ENCODE measurements around the gene ABCC1. TPM values are rescaled to one million over a fixed set of nuclear protein-coding genes. Genes with fewer than 3 reads are reported as not detected.

ABCC1 gene
- total RNA-seq, 2 experiments from 2014 or later = 42.9 to 44.8 TPM

GRCh38 chr16:15976225-15976812 is 26.9 kb downstream of the ABCC1 start:
- Mint-ChIP-seq H3K9me3 (peaks cover 15% of the 10 kb centered on the region), H3K4me1 (ENCODE audit: low read depth) (peaks cover 45% of the 10 kb centered on the region), H3K36me3 (ENCODE audit: low read depth) (peaks cover 92% of the 10 kb centered on the region), H3K4me3 (no peak overlapping the region), H3K27ac (no peak overlapping the region), H3K27me3 (no peaks in the 10 kb centered on the region)
- peaks cover 5% of the 10 kb centered on the region for H3K4me1 ChIP-seq (ENCODE audit: insufficient read depth, low read length)
- H3K27ac ChIP-seq (ENCODE audit: low read depth in 1 of 2, low read length in 2 of 2) = no peak overlapping the region
- DNase-seq (no peak), ATAC-seq (ENCODE audit: poor library complexity) (no peak)
- TF ChIP-seq CTCF (IDR thresholded peaks at IDR 0.05) = no peak
- intact Hi-C loops (cut with DNase I, micrococcal nuclease) = no loop called here
- CTCF ChIA-PET = no interaction called here
- H3K27me3 ChIP-seq (ENCODE audit: control insufficient read depth in 1 of 2, insufficient read depth in 2 of 2, low read length in 2 of 2) = no peaks in the 10 kb centered on the region
- POLR2A ChIA-PET = no interaction called here
- peaks cover 16 to 24% of the 10 kb centered on the region in 2 experiments for H3K9me3 ChIP-seq (ENCODE audit: control insufficient read depth in 1 of 2, insufficient read depth in 1 of 2, low read length in 2 of 2)
- peaks cover 15% of the 10 kb centered on the region for H3K36me3 ChIP-seq (ENCODE audit: insufficient read depth, low read length)
- H3K4me3 ChIP-seq (ENCODE audit: low read length) = no peak overlapping the region

- H3K27ac Mint-ChIP-seq = no peak overlapping the region
- CTCF ChIA-PET = interaction anchor here (0.6 kb wide), 1 partner anchor 38 kb away, joined by 3 read pairs; no protein-coding TSS in a partner anchor
- Histone ChIP-seq H3K4me3 (ENCODE audit: low read length) (no peak overlapping the region), H3K36me3 (ENCODE audit: insufficient read depth, low read length) (peaks cover 14% of the 10 kb centered on the region), H3K4me1 (ENCODE audit: insufficient read depth, low read length) (peaks cover 5% of the 10 kb centered on the region), H3K27ac (ENCODE audit: low read depth in 1 of 2, low read length in 2 of 2) (no peak overlapping the region), H3K27me3 (ENCODE audit: control insufficient read depth in 1 of 2, insufficient read depth in 2 of 2, low read length in 2 of 2) (no peaks in the 10 kb centered on the region), H3K9me3 (ENCODE audit: control insufficient read depth in 1 of 2, insufficient read depth in 1 of 2, low read length in 2 of 2) (peaks cover 21 to 28% of the 10 kb centered on the region in 2 experiments)
- ATAC-seq (ENCODE audit: poor library complexity) (no peak), DNase-seq (no peak)
- no peak for TF ChIP-seq CTCF (IDR thresholded peaks at IDR 0.05)
- peaks cover 20% of the 10 kb centered on the region for H3K9me3 Mint-ChIP-seq
- intact Hi-C loops (cut with DNase I, micrococcal nuclease) = no loop called here
- peaks cover 92% of the 10 kb centered on the region for H3K36me3 Mint-ChIP-seq (ENCODE audit: low read depth)
- POLR2A ChIA-PET = no interaction called here
- no peaks in the 10 kb centered on the region for H3K27me3 Mint-ChIP-seq
- H3K4me1 Mint-ChIP-seq (ENCODE audit: low read depth) = peaks cover 45% of the 10 kb centered on the region
- H3K4me3 Mint-ChIP-seq = no peak overlapping the region
Measured at GRCh38 chr16:15976929-15977637, 27.7 kb downstream of the ABCC1 start.

- DNase-seq (no peak), ATAC-seq (ENCODE audit: poor library complexity) (no peak)
- POLR2A ChIA-PET = no interaction called here
- Histone ChIP-seq H3K9me3 (ENCODE audit: control insufficient read depth in 1 of 2, insufficient read depth in 1 of 2, low read length in 2 of 2) (peaks cover 21 to 22% of the 10 kb centered on the region in 2 experiments), H3K27me3 (ENCODE audit: control insufficient read depth in 1 of 2, insufficient read depth in 2 of 2, low read length in 2 of 2) (no peaks in the 10 kb centered on the region), H3K4me1 (ENCODE audit: insufficient read depth, low read length) (peaks cover 5% of the 10 kb centered on the region), H3K36me3 (ENCODE audit: insufficient read depth, low read length) (peaks cover 13% of the 10 kb centered on the region), H3K27ac (ENCODE audit: low read depth in 1 of 2, low read length in 2 of 2) (no peak overlapping the region), H3K4me3 (ENCODE audit: low read length) (no peak overlapping the region)
- CTCF ChIA-PET = no interaction called here
- intact Hi-C loops (cut with DNase I, micrococcal nuclease) = no loop called here
- peaks cover 90% of the 10 kb centered on the region for H3K36me3 Mint-ChIP-seq (ENCODE audit: low read depth)
- no peak for TF ChIP-seq CTCF (IDR thresholded peaks at IDR 0.05)
- no peaks in the 10 kb centered on the region for H3K27me3 Mint-ChIP-seq
- H3K9me3 Mint-ChIP-seq = peaks cover 22% of the 10 kb centered on the region
- no peak overlapping the region for H3K4me3 Mint-ChIP-seq
- H3K27ac Mint-ChIP-seq = no peak overlapping the region
- H3K4me1 Mint-ChIP-seq (ENCODE audit: low read depth) = peaks cover 39% of the 10 kb centered on the region
Measured at GRCh38 chr16:15979801-15980200, 30.4 kb downstream of the ABCC1 start.

Data from CD4-positive, alpha-beta T cell (primary cell).